ENCODE measurements around the gene DNAJC17.

DNA sequence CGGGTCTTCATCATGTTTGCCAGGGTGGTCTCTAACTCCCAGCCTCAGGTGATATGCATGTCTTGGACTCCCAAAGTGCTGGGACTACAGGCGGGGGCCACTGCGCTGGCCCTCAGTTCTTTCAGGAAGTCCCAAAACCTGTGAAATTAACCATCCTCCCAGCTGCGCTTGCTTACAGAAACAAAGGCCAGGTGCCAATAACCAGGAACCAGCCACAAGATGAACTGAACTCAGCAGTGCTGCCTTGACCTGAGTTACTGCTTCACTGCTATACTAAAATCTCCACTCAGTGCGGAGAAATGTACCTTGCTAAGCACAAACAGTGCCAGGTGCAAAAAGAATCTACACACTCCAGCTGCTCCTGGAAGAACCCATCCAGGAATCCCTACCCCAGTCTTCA lies 47.3 kb downstream of the DNAJC17 start:
- TF ChIP-seq, protein P1, sequence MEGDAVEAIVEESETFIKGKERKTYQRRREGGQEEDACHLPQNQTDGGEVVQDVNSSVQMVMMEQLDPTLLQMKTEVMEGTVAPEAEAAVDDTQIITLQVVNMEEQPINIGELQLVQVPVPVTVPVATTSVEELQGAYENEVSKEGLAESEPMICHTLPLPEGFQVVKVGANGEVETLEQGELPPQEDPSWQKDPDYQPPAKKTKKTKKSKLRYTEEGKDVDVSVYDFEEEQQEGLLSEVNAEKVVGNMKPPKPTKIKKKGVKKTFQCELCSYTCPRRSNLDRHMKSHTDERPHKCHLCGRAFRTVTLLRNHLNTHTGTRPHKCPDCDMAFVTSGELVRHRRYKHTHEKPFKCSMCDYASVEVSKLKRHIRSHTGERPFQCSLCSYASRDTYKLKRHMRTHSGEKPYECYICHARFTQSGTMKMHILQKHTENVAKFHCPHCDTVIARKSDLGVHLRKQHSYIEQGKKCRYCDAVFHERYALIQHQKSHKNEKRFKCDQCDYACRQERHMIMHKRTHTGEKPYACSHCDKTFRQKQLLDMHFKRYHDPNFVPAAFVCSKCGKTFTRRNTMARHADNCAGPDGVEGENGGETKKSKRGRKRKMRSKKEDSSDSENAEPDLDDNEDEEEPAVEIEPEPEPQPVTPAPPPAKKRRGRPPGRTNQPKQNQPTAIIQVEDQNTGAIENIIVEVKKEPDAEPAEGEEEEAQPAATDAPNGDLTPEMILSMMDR (IDR thresholded peaks at IDR 0.05), result no peak
- no peak for TF ChIP-seq TCF7L2 (IDR thresholded peaks at IDR 0.05; ENCODE audit: low read depth, low read length)
